GM19193 (cell line): ENCODE measurements around the gene OR11A1.

Source experiments
- POLR2A ChIP-seq: IDR thresholded peaks from 4 replicates; pipeline ENCODE4 v1.6.1; 2011; ENCODE audit not compliant: insufficient read depth, insufficient read length; ENCODE audit errors: extremely low read depth

The OR11A1 gene

GRCh38 chr6:29456971-29457370, at the start of gene OR11A1, which contains the start of gene OR2H1:
OR11A1 (minus strand) TSS chr6:29457071; CDS start chr6:29427641, 29,430 bp downstream.
OR2H1 (plus strand) TSS chr6:29457155; CDS start chr6:29461770, 4,615 bp downstream.
- TF ChIP-seq POLR2A, result no peak

- no peak for TF ChIP-seq POLR2A
These were observed 49.7 kb upstream of the OR11A1 start for GRCh38 chr6:29506446-29507067.

- no peak for TF ChIP-seq POLR2A
These were observed 48.9 kb upstream of the OR11A1 start for GRCh38 chr6:29505808-29506207.

- TF ChIP-seq POLR2A, result no peak
These were observed 48.1 kb upstream of the OR11A1 start for GRCh38 chr6:29504961-29505360.

GRCh38 chr6:29502597-29502996, 45.7 kb upstream of the OR11A1 start:
- no peak for TF ChIP-seq POLR2A

GRCh38 chr6:29502181-29502580, 45.3 kb upstream of the OR11A1 start:
- no peak for TF ChIP-seq POLR2A

- no peak for TF ChIP-seq POLR2A
These were observed 44.2 kb upstream of the OR11A1 start for GRCh38 chr6:29501106-29501505.

- no peak for TF ChIP-seq POLR2A
These were observed 43.7 kb upstream of the OR11A1 start for GRCh38 chr6:29500594-29500993.

GRCh38 chr6:29499704-29500103, 42.8 kb upstream of the OR11A1 start:
- TF ChIP-seq POLR2A, result no peak

GRCh38 chr6:29496961-29497360, 40.1 kb upstream of the OR11A1 start:
- TF ChIP-seq POLR2A, result no peak

- no peak for TF ChIP-seq POLR2A
These were observed 38.7 kb upstream of the OR11A1 start for GRCh38 chr6:29495571-29495970.

- TF ChIP-seq POLR2A, result no peak
These were observed 37.3 kb upstream of the OR11A1 start for GRCh38 chr6:29494131-29494530.

- TF ChIP-seq POLR2A, result no peak
These were observed 36.4 kb upstream of the OR11A1 start for GRCh38 chr6:29493261-29493660.

- TF ChIP-seq POLR2A, result no peak
These were observed 34.7 kb upstream of the OR11A1 start for GRCh38 chr6:29491574-29491973.

GRCh38 chr6:29490552-29490951, 33.7 kb upstream of the OR11A1 start:
- TF ChIP-seq POLR2A, result no peak

GRCh38 chr6:29490055-29490454, 33.2 kb upstream of the OR11A1 start:
- no peak for TF ChIP-seq POLR2A

GRCh38 chr6:29489286-29489685, 32.4 kb upstream of the OR11A1 start:
- no peak for TF ChIP-seq POLR2A
